ENCODE measurements around the gene NFIB.

NFIB gene

DNA sequence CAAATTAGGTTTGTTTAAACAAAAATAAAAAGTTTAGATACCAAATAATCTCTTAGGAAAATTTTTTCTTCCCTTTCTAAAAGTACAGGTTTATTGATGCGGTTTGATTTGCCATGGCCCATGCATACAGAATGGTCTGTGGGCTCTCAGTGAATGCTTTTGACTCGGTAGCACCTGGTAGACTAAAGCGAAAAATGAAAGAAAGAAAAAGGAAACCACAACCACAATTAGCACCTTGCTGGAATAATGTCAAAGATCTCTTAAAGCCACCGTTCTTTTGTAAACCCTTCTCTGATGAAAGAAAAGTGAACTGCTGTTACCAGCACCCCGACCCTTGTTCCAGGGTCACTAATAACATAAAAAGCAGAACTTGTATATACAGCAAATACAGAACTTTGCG lies 157.9 kb downstream of the NFIB start:
- peaks cover 5% of the 10 kb centered on the region for H3K4me1 Mint-ChIP-seq (ENCODE audit: low read depth)
- no peaks in the 10 kb centered on the region for H3K36me3 Mint-ChIP-seq (ENCODE audit: low read depth)
- H3K27ac Mint-ChIP-seq, result no peak overlapping the region
- H3K27me3 Mint-ChIP-seq (ENCODE audit: low read depth), result peaks cover 2% of the 10 kb centered on the region
- no peaks in the 10 kb centered on the region for H3K9me3 Mint-ChIP-seq
- H3K4me3 Mint-ChIP-seq, result no peak overlapping the region
- DNase-seq (ENCODE audit: low spot score), result no peak

GRCh38 chr9:14155237-14155636 lies 158.7 kb downstream of the NFIB start:
- no peak for DNase-seq (ENCODE audit: low spot score)
- peaks cover 5% of the 10 kb centered on the region for H3K4me1 Mint-ChIP-seq (ENCODE audit: low read depth)
- H3K9me3 Mint-ChIP-seq, result no peaks in the 10 kb centered on the region
- no peak overlapping the region for H3K27ac Mint-ChIP-seq
- H3K36me3 Mint-ChIP-seq (ENCODE audit: low read depth), result no peaks in the 10 kb centered on the region
- peaks cover 2% of the 10 kb centered on the region for H3K27me3 Mint-ChIP-seq (ENCODE audit: low read depth)
- no peak overlapping the region for H3K4me3 Mint-ChIP-seq

GRCh38 chr9:14153310-14153720 lies 160.6 kb downstream of the NFIB start:
- Mint-ChIP-seq H3K4me1 (ENCODE audit: low read depth) (peaks cover 5% of the 10 kb centered on the region), H3K36me3 (ENCODE audit: low read depth) (no peaks in the 10 kb centered on the region), H3K4me3 (no peak overlapping the region), H3K27me3 (ENCODE audit: low read depth) (peaks cover 2% of the 10 kb centered on the region), H3K27ac (no peak overlapping the region), H3K9me3 (no peaks in the 10 kb centered on the region)
- no peak for DNase-seq (ENCODE audit: low spot score)

- Mint-ChIP-seq H3K9me3 (no peaks in the 10 kb centered on the region), H3K27ac (no peak overlapping the region), H3K27me3 (ENCODE audit: low read depth) (no peaks in the 10 kb centered on the region), H3K4me3 (no peak overlapping the region), H3K4me1 (ENCODE audit: low read depth) (peaks cover 5% of the 10 kb centered on the region), H3K36me3 (ENCODE audit: low read depth) (no peaks in the 10 kb centered on the region)
- DNase-seq (ENCODE audit: low spot score), result no peak
Observed at GRCh38 chr9:14151451-14151850, 162.5 kb downstream of the NFIB start.

DNA sequence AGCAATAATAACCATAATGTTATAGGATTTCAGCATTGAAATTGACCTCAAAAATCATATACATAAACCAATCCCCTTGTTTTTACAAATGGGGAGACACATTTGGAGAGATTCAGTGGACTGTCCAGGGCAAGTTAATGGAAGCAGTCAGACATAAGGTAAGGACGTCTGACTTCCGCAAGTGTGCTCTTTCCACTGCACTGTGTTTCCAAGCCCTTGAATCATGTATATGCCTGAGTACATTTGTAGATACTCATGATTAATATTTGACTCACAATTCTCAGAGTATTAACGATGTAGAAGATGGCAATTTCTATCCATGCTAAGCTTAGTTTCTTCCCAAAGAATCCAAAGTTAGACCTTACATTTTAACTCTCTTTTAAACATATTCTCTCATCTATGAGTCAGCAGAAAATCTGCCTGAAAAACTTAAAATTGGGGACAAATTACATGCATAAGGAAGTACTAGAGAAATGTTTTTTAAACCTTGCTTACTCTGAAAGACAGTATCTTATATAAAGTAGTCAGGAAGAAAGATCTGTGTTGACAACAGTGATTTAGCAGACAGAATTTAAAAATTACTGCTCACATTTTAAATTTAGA lies 165.3 kb downstream of the NFIB start:
- no peaks in the 10 kb centered on the region for H3K27me3 Mint-ChIP-seq (ENCODE audit: low read depth)
- no peaks in the 10 kb centered on the region for H3K4me1 Mint-ChIP-seq (ENCODE audit: low read depth)
- H3K36me3 Mint-ChIP-seq (ENCODE audit: low read depth), result no peaks in the 10 kb centered on the region
- H3K4me3 Mint-ChIP-seq, result no peak overlapping the region
- DNase-seq (ENCODE audit: low spot score), result no peak
- H3K9me3 Mint-ChIP-seq, result no peaks in the 10 kb centered on the region
- no peak overlapping the region for H3K27ac Mint-ChIP-seq

DNA sequence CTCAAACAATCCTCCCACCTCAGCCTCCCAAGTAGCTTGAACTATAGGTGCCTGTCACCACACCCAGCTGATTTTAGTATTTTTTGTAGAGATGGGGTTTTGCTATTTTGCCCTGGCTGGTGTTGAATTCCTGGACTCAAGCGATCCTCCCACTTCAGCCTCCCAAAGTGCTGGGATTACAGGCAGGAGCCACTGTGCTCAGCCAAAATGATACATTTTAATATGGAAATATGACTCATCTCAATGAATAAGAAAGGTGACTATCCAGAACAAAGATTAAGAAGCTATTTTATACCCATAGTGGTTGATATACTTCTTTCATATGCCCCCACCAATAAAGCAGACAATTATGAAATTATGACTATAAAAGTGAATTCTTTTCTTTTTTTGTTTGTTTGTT lies 166.2 kb downstream of the NFIB start:
- Mint-ChIP-seq H3K4me3 (no peak overlapping the region), H3K9me3 (no peaks in the 10 kb centered on the region), H3K27ac (no peak overlapping the region), H3K27me3 (ENCODE audit: low read depth) (no peaks in the 10 kb centered on the region), H3K4me1 (ENCODE audit: low read depth) (no peaks in the 10 kb centered on the region), H3K36me3 (ENCODE audit: low read depth) (no peaks in the 10 kb centered on the region)
- no peak for DNase-seq (ENCODE audit: low spot score)

DNA sequence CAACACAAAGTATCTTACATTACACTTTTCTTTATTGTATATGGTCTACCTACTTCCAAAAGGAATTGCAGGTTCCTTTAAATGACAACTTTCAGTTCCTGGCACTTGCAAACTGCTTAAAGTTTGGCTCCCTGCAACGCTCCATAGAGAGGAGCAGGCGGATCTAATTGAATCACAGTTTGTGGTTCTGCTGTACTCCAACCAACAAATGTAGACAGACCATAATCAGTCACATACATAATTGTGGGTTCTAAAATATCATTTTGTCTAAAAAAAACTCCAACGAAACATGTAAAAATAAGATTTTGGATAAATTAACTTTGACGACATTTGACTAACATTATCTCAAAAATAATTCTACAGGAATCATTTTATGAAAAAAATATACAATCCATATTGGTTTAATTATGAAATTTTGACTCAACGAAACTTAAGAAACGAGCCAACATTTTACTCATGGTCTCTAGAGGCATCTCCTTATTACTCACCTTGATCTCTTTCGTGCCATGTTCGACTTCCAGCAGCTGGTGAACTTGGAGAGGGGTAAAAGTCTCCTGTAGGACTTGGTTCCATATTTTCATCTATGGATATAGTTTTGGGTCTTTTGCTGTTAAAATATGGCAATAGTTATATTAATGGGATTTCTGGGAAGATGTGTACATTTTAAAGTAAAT lies 167.6 kb downstream of the NFIB start:
- Mint-ChIP-seq H3K36me3 (ENCODE audit: low read depth) (no peaks in the 10 kb centered on the region), H3K27ac (no peak overlapping the region), H3K27me3 (ENCODE audit: low read depth) (no peaks in the 10 kb centered on the region), H3K4me3 (no peak overlapping the region), H3K4me1 (ENCODE audit: low read depth) (no peaks in the 10 kb centered on the region), H3K9me3 (no peaks in the 10 kb centered on the region)
- DNase-seq (ENCODE audit: low spot score), result no peak

GRCh38 chr9:14144215-14144614 lies 169.7 kb downstream of the NFIB start:
- DNase-seq (ENCODE audit: low spot score), result no peak
- Mint-ChIP-seq H3K27me3 (ENCODE audit: low read depth) (no peaks in the 10 kb centered on the region), H3K27ac (no peak overlapping the region), H3K4me3 (no peak overlapping the region), H3K36me3 (ENCODE audit: low read depth) (no peaks in the 10 kb centered on the region), H3K4me1 (ENCODE audit: low read depth) (no peaks in the 10 kb centered on the region), H3K9me3 (no peaks in the 10 kb centered on the region)

DNA sequence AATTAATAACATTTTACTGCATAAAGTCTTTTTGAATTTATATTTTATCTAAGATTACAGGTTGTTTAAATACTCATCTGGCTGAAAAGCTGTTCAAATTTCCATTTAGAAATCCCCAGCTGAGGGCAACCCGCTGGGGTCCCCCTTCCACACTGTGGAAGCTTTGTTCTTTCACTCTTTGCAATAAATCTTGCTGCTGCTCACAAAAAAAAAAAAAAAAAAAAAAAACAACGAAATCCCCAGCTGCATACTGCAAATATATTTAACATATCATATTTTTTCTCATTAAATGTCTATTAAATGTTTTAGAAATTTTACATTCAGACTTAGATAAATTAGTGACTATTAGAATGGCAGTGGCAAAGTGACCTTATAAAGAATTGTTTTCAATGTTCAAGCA lies 172.2 kb downstream of the NFIB start:
- Mint-ChIP-seq H3K4me3 (no peak overlapping the region), H3K27me3 (ENCODE audit: low read depth) (no peaks in the 10 kb centered on the region), H3K36me3 (ENCODE audit: low read depth) (no peaks in the 10 kb centered on the region), H3K27ac (no peak overlapping the region), H3K9me3 (no peaks in the 10 kb centered on the region), H3K4me1 (ENCODE audit: low read depth) (no peaks in the 10 kb centered on the region)
- DNase-seq (ENCODE audit: low spot score), result no peak

GRCh38 chr9:14140096-14140697 lies 173.7 kb downstream of the NFIB start:
- Mint-ChIP-seq H3K27me3 (ENCODE audit: low read depth) (no peaks in the 10 kb centered on the region), H3K4me1 (ENCODE audit: low read depth) (no peaks in the 10 kb centered on the region), H3K27ac (no peak overlapping the region), H3K36me3 (ENCODE audit: low read depth) (no peaks in the 10 kb centered on the region), H3K4me3 (no peak overlapping the region), H3K9me3 (no peaks in the 10 kb centered on the region)
- DNase-seq (ENCODE audit: low spot score), result no peak

DNA sequence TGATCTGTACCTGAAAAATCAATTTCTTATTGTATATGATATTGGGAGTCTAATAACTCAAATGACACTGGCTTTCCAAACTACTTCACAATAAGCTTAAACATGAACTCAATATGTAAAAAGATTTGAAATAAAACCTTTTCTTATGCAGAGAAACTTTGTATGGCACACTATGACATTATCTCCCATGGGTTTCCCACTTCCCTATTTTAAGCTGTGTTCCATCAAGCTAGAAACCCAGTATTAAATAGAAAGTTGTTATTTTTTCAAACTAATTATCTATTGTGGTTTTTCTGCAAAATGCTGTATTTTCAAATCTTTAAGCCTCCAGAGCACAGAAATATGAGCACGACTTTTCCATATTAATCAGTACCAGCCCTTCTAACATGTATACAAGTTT lies 174.7 kb downstream of the NFIB start:
- Mint-ChIP-seq H3K9me3 (no peaks in the 10 kb centered on the region), H3K4me3 (no peak overlapping the region), H3K36me3 (ENCODE audit: low read depth) (no peaks in the 10 kb centered on the region), H3K27ac (no peak overlapping the region), H3K27me3 (ENCODE audit: low read depth) (no peaks in the 10 kb centered on the region), H3K4me1 (ENCODE audit: low read depth) (no peaks in the 10 kb centered on the region)
- DNase-seq (ENCODE audit: low spot score), result no peak

DNA sequence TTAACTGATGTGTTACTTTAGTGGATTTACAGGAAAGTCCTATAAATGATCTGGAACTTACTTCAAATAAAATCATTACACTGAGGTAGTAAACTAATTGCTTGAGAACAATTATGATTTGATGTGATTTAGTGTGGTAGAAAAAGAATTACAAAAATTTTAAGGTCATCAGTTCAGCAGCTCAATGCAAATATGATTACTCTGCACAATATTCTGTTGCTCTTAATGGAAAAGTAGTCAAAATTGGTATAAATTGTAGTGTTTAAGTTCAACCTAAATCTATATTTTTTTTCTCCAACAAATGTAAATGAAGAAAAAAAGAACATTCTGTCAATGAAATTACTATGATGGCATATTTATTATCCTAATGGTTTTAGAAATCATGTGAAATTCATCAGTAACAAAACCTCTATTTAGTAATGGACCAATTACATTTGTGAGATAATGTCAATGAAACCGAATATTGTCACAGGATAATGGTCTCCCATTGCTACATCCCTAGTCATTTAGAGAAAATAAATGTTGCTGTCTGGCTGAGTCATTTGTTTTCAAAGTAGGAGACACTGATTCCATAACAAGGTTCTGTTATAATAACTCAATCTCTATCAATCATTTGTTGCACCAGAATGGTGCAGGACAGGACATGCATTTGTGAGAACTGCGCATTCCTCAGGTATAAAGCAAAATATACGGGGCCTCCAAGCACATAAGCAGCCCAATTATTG lies 177.1 kb downstream of the NFIB start:
- Mint-ChIP-seq H3K4me3 (no peak overlapping the region), H3K27me3 (ENCODE audit: low read depth) (no peaks in the 10 kb centered on the region), H3K9me3 (no peaks in the 10 kb centered on the region), H3K4me1 (ENCODE audit: low read depth) (no peaks in the 10 kb centered on the region), H3K27ac (no peak overlapping the region), H3K36me3 (ENCODE audit: low read depth) (no peaks in the 10 kb centered on the region)
- no peak for DNase-seq (ENCODE audit: low spot score)

GRCh38 chr9:14136047-14136635 lies 177.8 kb downstream of the NFIB start:
- H3K9me3 Mint-ChIP-seq, result no peaks in the 10 kb centered on the region
- no peaks in the 10 kb centered on the region for H3K36me3 Mint-ChIP-seq (ENCODE audit: low read depth)
- no peak for DNase-seq (ENCODE audit: low spot score)
- H3K4me3 Mint-ChIP-seq, result no peak overlapping the region
- no peak overlapping the region for H3K27ac Mint-ChIP-seq
- no peaks in the 10 kb centered on the region for H3K27me3 Mint-ChIP-seq (ENCODE audit: low read depth)
- H3K4me1 Mint-ChIP-seq (ENCODE audit: low read depth), result no peaks in the 10 kb centered on the region

DNA sequence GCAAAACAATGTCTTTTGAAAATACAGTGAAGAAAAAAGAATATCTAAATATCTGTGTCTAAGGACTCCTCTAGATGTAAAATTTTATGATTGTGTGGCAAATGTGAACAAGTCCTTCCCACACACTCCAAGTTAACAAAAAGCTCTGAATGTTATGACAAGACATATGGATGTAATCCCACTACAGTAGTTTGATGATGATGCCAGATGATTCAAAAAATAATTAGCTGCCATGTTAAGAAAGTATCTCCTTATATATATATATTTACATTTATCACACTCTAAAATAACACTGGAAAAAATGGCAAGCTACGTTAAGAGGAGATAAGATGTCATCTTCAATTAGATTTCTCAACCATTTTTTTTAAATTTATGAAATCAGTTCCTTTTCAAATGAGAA lies 178.5 kb downstream of the NFIB start:
- Mint-ChIP-seq H3K4me3 (no peak overlapping the region), H3K36me3 (ENCODE audit: low read depth) (no peaks in the 10 kb centered on the region), H3K4me1 (ENCODE audit: low read depth) (no peaks in the 10 kb centered on the region), H3K9me3 (no peaks in the 10 kb centered on the region), H3K27ac (no peak overlapping the region), H3K27me3 (ENCODE audit: low read depth) (no peaks in the 10 kb centered on the region)
- DNase-seq (ENCODE audit: low spot score), result no peak
